Measurements from ENCODE around the gene OR56A4. TPM values are rescaled to one million over a fixed set of nuclear protein-coding genes. Genes with fewer than 3 reads are reported as not detected.
A peak's percentile ranks its signal among the peaks of the same experiment; 100 is the strongest.
"Not testable (repeated sequence)": the region's sequence is repeated elsewhere in the genome, so short reads cannot be mapped to it uniquely, and the experiment has no call there.

Gene OR56A4
- total RNA-seq, 2 donors from 2014 or later: 0.11 TPM; not detected in 1

DNA sequence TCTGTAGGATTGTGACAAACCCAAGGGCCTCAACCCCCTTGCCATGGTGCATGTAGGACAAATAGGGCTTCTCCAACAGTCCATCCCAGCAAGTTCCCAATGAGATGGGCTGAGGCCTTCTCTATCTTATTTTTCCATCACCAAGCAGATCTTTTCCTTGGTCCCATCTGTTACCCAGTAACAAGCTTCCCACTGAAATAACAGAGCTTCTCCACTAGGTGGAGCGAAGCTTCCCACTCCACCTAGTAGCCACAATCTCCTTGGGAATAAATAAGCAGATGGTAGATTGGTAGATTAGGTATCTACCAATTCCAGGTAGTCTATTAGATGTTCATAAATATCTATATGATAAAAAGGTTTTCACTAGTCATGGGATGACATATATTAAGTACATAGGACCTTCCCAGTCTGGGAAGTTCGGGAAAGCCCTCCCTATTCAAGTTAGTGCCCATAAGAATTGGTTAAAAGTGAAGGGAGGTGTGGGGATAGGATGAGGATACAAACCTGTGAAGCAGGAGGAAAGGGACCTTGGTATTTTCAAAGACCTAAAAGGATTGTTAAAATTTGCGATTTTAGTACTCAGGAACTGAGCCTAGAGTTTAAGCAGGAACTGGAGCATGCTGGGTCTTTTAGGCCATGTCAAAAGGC is 14.0 kb downstream of the OR56A4 start:
- DNase-seq (ENCODE audit: low spot score) (no peak), ATAC-seq (no peak)
- no peaks in the 10 kb centered on the region for H3K9me3 Mint-ChIP-seq
- H3K27ac Mint-ChIP-seq: no peak overlapping the region
- H3K27me3 Mint-ChIP-seq: peaks cover 8 to 27% of the 10 kb centered on the region in 2 donors
- no peak overlapping the region for H3K4me3 Mint-ChIP-seq
- no peaks in the 10 kb centered on the region for H3K36me3 Mint-ChIP-seq
- no peaks in the 10 kb centered on the region for H3K4me1 Mint-ChIP-seq (ENCODE audit: low read depth in 2 of 2)

GRCh38 chr11:5992150-5992549 is 14.6 kb downstream of the OR56A4 start:
- no peak overlapping the region for H3K4me3 Mint-ChIP-seq
- H3K4me1 Mint-ChIP-seq (ENCODE audit: low read depth in 2 of 2): no peaks in the 10 kb centered on the region
- H3K36me3 Mint-ChIP-seq: no peaks in the 10 kb centered on the region
- ATAC-seq: no peak
- H3K9me3 Mint-ChIP-seq: no peaks in the 10 kb centered on the region
- peaks cover 10 to 33% of the 10 kb centered on the region in 2 donors for H3K27me3 Mint-ChIP-seq
- H3K27ac Mint-ChIP-seq: no peak overlapping the region
- DNase-seq (ENCODE audit: low spot score): no peak

GRCh38 chr11:5989203-5989602 is 17.5 kb downstream of the OR56A4 start:
- no peak overlapping the region for H3K27ac Mint-ChIP-seq
- ATAC-seq (no peak), DNase-seq (ENCODE audit: low spot score) (no peak)
- H3K27me3 Mint-ChIP-seq: peaks cover 19 to 48% of the 10 kb centered on the region in 2 donors
- no peaks in the 10 kb centered on the region for H3K4me1 Mint-ChIP-seq (ENCODE audit: low read depth in 2 of 2)
- no peaks in the 10 kb centered on the region for H3K9me3 Mint-ChIP-seq
- no peak overlapping the region for H3K4me3 Mint-ChIP-seq
- no peaks in the 10 kb centered on the region for H3K36me3 Mint-ChIP-seq

GRCh38 chr11:5986885-5987284 is 19.9 kb downstream of the OR56A4 start, which contains the start of gene OR52L1:
OR52L1 (minus strand) TSS chr11:5986985; CDS start chr11:5986930, 55 bp downstream.
- ATAC-seq: no peak
- peaks cover 26 to 61% of the 10 kb centered on the region in 2 donors for H3K27me3 Mint-ChIP-seq

GRCh38 chr11:5983443-5983842 is 23.3 kb downstream of the OR56A4 start:
- peaks cover 13% of the 10 kb centered on the region for H3K36me3 Mint-ChIP-seq

More at GRCh38 chr11:5986885-5987284, 19.9 kb downstream of the OR56A4 start, which contains the start of gene OR52L1:
- DNase-seq (ENCODE audit: low spot score): no peak
- Mint-ChIP-seq H3K27ac (no peak within 1 kb of the TSS), H3K36me3 (no peaks in the 10 kb centered on the region), H3K4me3 (no peak within 1 kb of the TSS), H3K9me3 (no peaks in the 10 kb centered on the region), H3K4me1 (ENCODE audit: low read depth in 2 of 2) (no peaks in the 10 kb centered on the region)

DNA sequence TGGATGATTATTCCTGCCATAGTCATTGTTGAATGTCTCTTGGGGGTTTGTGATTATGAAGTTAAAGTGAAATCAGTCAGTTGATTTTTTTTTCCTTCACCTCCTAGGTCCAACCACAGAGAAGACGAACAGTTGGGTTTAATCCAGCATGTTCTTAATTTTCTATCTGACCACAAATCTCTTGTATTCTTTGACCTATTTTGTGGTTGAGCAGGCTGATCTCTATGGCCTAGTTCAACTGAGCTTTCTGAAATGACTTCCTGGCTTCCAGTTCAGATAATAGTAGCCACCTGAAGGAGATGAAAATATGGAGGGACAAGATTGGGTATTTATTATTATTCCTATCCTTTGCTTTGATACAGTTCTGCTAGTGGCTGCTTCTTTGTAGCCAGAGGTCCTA is 33.2 kb downstream of the OR56A4 start:
- no peak for ATAC-seq

More at GRCh38 chr11:5983443-5983842, 23.3 kb downstream of the OR56A4 start:
- Mint-ChIP-seq H3K4me3 (no peak overlapping the region), H3K4me1 (ENCODE audit: low read depth in 2 of 2) (no peaks in the 10 kb centered on the region), H3K9me3 (peaks cover 3% of the 10 kb centered on the region), H3K27ac (no peak overlapping the region), H3K27me3 (peaks cover 23 to 46% of the 10 kb centered on the region in 2 donors)
- DNase-seq (ENCODE audit: low spot score) (no peak), ATAC-seq (no peak)

DNA sequence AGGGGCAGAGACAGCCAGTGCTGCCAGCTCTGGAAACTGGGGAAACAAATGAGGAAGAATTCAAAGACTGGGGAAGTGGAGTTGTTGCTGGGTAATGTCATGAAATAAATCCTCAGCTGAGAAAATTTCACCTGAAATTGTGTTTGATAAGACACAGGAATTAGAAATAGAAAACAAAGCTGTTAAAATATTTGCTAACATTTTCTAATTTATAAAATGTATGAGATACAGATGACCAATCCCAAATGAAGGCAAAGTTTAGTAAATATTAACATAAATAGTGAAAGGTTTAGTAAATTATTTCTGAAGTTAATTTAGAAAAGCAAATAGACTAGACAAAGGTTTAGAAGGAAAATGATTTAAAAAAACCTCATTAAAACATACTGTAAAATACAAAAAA is 38.4 kb downstream of the OR56A4 start, which contains the start of gene OR56A5:
OR56A5 (minus strand) TSS at position 101 of the 400 bp plus-strand sequence; CDS start at position 101, 0 bp downstream.
- H3K27me3 Mint-ChIP-seq: peaks cover 17 to 40% of the 10 kb centered on the region in 2 donors
- no peak for ATAC-seq
- no peaks in the 10 kb centered on the region for H3K4me1 Mint-ChIP-seq (ENCODE audit: low read depth in 2 of 2)
- H3K4me3 Mint-ChIP-seq: no peak within 1 kb of the TSS
- H3K27ac Mint-ChIP-seq: no peak within 1 kb of the TSS
- peaks cover 4% of the 10 kb centered on the region for H3K9me3 Mint-ChIP-seq
- peaks cover 7% of the 10 kb centered on the region for H3K36me3 Mint-ChIP-seq
- DNase-seq (ENCODE audit: low spot score): no peak

More for the DNA sequence above, 33.2 kb downstream of the OR56A4 start:
- no peak overlapping the region for H3K27ac Mint-ChIP-seq
- no peaks in the 10 kb centered on the region for H3K4me1 Mint-ChIP-seq (ENCODE audit: low read depth in 2 of 2)
- H3K4me3 Mint-ChIP-seq: no peak overlapping the region
- peaks cover 3% of the 10 kb centered on the region for H3K9me3 Mint-ChIP-seq
- DNase-seq (ENCODE audit: low spot score): no peak
- H3K36me3 Mint-ChIP-seq: no peaks in the 10 kb centered on the region
- H3K27me3 Mint-ChIP-seq: peaks cover 8 to 25% of the 10 kb centered on the region in 2 donors

DNA sequence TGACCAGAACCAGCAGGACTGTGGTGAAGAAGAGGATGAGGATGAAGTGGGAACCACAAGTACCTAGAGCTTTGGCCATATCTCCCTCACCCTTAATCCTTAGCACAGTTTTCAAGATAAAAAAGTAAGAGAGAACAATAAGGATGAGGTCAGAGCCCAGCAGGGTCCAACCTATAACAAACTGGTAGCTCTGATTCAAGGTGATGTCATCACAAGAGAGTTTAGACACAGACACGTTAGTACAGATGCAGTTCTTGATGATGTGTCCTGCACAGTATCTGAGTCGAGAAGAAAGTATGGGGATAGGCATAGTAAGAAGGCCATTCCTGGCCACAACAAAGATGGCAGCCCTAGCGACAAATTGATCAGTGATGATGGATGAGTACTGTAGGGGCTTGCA is 39.0 kb downstream of the OR56A4 start:
- no peak for DNase-seq (ENCODE audit: low spot score)
- H3K27me3 Mint-ChIP-seq: peaks cover 17 to 40% of the 10 kb centered on the region in 2 donors
- peaks cover 5% of the 10 kb centered on the region for H3K9me3 Mint-ChIP-seq
- H3K4me1 Mint-ChIP-seq (ENCODE audit: low read depth in 2 of 2): no peaks in the 10 kb centered on the region
- peak; percentile 24 to 36 for ATAC-seq
- no peak overlapping the region for H3K4me3 Mint-ChIP-seq
- no peak overlapping the region for H3K27ac Mint-ChIP-seq
- peaks cover 13% of the 10 kb centered on the region for H3K36me3 Mint-ChIP-seq

- Mint-ChIP-seq H3K27ac (no peak overlapping the region), H3K9me3 (peaks cover 5% of the 10 kb centered on the region), H3K27me3 (peaks cover 17 to 40% of the 10 kb centered on the region in 2 donors), H3K4me1 (ENCODE audit: low read depth in 2 of 2) (no peaks in the 10 kb centered on the region), H3K36me3 (peaks cover 13% of the 10 kb centered on the region), H3K4me3 (no peak overlapping the region)
- DNase-seq (ENCODE audit: low spot score) (no peak), ATAC-seq (no peak)
Measured at GRCh38 chr11:5966958-5967357, 39.8 kb downstream of the OR56A4 start.

GRCh38 chr11:5960704-5961320 is 45.9 kb downstream of the OR56A4 start:
- H3K4me3 Mint-ChIP-seq; H3K4me1 Mint-ChIP-seq (ENCODE audit: low read depth in 2 of 2); H3K9me3 Mint-ChIP-seq; ATAC-seq; H3K27me3 Mint-ChIP-seq; H3K27ac Mint-ChIP-seq; DNase-seq (ENCODE audit: low spot score): not testable (repeated sequence)
- H3K36me3 Mint-ChIP-seq: peaks cover 13% of the 10 kb centered on the region

DNA sequence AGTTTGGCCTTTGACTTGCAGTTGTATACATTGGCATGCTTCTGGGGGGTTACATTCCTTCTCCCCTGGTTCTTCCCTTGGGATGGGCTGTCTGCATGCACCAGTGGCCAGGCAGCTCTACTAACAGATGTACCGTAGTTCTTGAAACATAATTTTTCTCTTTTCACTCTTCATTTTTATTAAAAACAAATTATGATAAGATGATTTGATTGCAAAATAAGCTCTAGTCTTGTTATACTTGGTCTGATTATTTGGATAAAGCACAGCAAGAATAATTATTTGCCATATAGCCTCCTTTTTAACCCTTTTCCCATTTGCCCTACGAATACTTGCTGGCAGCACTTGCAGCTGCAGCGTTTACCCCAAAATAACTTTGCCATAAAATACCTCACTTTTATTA is 51.2 kb downstream of the OR56A4 start:
- Mint-ChIP-seq H3K27me3 (peaks cover 15 to 21% of the 10 kb centered on the region in 2 donors), H3K4me3 (no peak overlapping the region), H3K4me1 (ENCODE audit: low read depth in 2 of 2) (no peaks in the 10 kb centered on the region), H3K27ac (no peak overlapping the region), H3K9me3 (no peaks in the 10 kb centered on the region), H3K36me3 (no peaks in the 10 kb centered on the region)
- no peak for ATAC-seq
- DNase-seq (ENCODE audit: low spot score): no peak

Other genes starting within 250 kb of the OR56A4 start
- gene OR52N5, start 223.6 kb downstream of the OR56A4 start, total RNA-seq: not detected
- not detected for gene OR52N1, start 215.7 kb downstream of the OR56A4 start, total RNA-seq
- not detected for gene OR52N2, start 198.0 kb downstream of the OR56A4 start, total RNA-seq
- gene OR52E6, start 165.0 kb downstream of the OR56A4 start, total RNA-seq: not detected
- gene OR52E8, start 149.3 kb downstream of the OR56A4 start, total RNA-seq: not detected
- not detected for gene OR52E4, start 126.3 kb downstream of the OR56A4 start, total RNA-seq
- gene OR52E5, start 113.7 kb downstream of the OR56A4 start, total RNA-seq: not detected
- gene OR56A3, start 64.7 kb downstream of the OR56A4 start, total RNA-seq: not detected
- not detected for gene OR56A5, start 38.5 kb downstream of the OR56A4 start, total RNA-seq
- gene OR52L1, start 20.0 kb downstream of the OR56A4 start, total RNA-seq: not detected
- gene OR56A1, start 23.8 kb upstream of the OR56A4 start, total RNA-seq: under 1 TPM; 0.05 to 0.11 TPM
- gene OR56B4, start 100.7 kb upstream of the OR56A4 start, total RNA-seq: not detected
- under 1 TPM in 1 of 2 donors, not detected in 1; 0.52 TPM for gene OR52B2, start 163.4 kb upstream of the OR56A4 start, total RNA-seq
- gene OR52W1, start 192.3 kb upstream of the OR56A4 start, total RNA-seq: not detected
- not detected for gene C11orf42, start 198.6 kb upstream of the OR56A4 start, total RNA-seq
- 10 to 100 TPM; 45.6 to 52.2 TPM for gene FHIP1B, start 227.7 kb upstream of the OR56A4 start, total RNA-seq
- not detected for gene CNGA4, start 232.1 kb upstream of the OR56A4 start, total RNA-seq